NCI-H1092 treated with DMSO at 0.1 percent for 48 hours (cell line): ENCODE measurements around the gene UPF1.
"Not testable (repeated sequence)": the region's sequence is repeated elsewhere in the genome, so short reads cannot be mapped to it uniquely, and the experiment has no call there.

ENCODE experiments used
- DNase-seq: peaks from one replicate; lab custom pipeline; 2025; lab: John Stamatoyannopoulos, UW

UPF1 gene

DNA sequence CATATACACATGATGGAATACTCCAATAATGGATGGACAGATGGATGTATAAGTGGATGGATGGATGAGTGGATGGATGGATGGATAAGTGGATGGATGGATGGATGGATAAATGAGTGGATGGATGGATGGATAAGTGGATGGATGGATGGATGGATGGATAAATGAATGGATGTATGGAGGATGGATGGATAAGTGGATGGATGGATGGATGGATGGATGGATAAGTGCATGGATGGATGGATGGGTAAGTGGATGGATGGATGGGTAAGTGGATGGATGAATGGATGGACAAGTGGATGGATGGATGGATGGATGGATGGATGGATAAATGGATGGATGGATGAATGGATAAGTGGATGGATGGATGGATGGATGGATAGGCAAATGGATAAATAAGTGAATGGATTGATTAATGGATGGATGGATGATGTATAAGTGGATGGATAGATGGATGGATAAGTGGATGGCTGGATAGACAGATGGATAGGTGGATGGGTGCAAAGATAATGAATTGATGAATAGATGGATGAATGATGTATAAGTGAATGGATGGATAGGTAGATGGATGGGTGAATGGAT lies 32.3 kb upstream of the UPF1 start:
- no peak for DNase-seq

DNA sequence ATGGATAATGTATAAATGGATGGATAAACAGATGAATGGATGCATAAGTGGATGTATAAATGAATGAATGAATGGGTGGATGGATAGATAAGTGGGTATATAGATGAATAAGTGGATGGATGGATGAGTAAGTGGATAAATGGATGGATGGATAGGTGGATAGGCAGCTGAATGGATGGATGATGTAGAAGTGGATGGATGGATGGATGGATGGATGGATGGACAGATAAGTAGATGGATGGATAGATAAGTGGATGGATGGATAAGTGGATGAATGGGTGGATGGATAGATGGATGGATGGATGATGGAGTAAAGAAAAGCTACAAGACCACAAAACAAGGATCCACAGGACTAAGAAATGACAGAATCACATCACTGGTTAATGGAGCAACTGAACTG lies 31.7 kb upstream of the UPF1 start:
- no peak for DNase-seq

DNA sequence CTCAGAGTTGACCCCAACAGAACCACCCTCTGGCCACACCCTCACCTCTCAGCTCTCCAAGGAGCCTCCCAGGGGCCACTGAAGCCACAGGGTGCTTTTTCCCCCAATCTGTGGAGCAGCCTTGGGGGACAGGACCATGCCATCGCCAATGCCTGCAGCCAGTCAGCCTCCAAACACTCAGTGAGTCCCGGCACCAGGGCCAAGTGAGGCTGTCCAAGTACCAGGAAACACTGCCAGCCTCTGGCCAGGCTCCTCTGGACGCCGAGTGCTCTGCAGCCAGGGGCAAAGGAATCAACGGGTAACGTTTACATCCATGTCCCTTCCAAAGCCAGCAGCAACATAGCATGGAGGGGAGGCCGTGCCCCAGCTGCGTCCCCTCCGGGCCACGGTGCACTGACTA lies 31.1 kb upstream of the UPF1 start:
- no peak for DNase-seq

DNA sequence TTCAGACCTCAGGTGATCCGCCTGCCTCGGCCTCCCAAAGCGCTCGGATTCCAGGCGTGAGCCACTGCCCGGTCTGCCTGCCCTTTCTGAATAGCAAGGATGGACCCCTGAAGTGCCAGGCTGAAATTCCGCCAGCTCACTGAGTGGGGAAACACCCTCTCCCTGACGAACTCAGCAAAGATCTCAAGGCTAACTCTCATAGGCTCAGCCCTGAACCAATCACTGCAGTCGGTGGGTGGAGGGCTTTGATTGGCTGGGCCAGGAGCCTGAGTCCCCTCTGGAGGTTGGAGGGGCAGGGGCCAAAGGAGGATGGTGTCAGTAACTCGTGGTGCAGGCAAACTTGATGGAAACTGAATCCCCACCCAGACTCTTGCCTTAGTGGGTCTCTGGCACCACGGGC lies 29.4 kb upstream of the UPF1 start:
- DNase-seq, result no peak

DNA sequence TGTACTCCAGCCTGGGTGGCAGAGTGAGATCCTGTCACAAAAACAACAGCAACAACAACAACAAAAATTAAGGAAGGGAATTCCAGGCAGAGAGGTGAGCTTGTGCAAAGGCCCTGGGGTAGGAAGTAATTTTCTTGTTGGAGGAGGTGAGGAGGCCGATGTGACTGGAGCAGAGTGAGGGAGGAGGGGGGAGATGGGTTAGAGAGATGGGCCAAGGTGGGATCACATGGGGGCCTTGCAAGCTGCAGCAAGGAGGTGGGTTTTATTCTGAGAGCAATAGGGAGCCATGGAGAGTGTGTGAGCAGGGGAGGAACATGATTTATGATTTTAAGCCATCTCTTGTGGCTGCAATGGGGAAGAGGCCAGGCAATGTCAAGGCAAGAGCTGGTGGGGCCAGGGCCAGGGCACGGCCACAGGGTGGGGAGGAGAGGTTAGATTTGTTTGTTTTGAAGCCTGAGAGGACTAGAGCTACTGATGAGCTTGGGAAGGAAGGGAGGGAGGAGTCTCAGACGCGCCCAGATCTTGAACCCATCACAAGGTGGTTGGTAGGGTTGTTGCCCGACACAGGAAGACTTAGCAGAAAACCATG lies 28.1 kb upstream of the UPF1 start:
- no peak for DNase-seq

DNA sequence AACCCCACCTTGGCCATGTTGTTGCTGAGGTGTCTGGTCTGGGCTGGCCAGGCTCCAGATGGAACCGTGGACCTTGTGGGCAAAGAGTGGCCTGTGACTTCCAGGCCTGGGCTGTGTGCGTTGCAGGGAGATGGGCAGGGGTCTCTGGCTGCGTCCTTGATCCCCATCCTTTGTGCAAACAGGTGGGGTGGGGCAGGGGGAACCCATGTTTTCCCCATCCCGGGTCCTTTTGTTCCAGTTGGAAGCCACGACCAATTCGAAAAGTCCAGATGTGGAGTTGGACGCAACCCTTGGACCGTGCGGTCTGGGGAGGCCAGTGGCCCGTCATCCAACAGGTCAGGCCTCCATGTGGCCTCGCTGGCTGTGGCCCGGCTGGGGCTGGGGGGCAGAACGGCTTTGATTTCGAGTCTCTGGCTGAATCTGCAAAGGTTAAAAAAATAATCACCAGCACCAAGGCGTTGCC lies 27.6 kb upstream of the UPF1 start:
- no peak for DNase-seq

DNA sequence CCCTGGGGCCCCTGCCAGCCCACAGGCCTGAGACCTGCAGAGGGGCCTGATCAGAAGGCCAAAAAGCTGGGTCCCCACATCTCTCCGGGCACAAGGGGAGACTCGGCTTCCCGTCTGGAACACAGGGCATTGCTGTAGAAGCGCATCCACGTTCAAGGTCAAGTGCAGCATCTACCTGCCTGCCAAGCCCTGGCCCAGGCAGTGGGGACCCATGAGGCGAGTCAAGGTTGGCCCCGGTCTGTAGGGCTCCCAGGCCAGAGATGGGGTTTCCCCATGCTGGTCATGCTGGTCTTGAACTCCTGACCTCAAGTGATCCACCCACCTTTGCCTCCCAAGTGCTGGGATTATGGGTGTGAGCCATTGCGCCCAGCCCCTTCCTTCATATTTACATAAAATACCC lies 27.1 kb upstream of the UPF1 start:
- no peak for DNase-seq

DNA sequence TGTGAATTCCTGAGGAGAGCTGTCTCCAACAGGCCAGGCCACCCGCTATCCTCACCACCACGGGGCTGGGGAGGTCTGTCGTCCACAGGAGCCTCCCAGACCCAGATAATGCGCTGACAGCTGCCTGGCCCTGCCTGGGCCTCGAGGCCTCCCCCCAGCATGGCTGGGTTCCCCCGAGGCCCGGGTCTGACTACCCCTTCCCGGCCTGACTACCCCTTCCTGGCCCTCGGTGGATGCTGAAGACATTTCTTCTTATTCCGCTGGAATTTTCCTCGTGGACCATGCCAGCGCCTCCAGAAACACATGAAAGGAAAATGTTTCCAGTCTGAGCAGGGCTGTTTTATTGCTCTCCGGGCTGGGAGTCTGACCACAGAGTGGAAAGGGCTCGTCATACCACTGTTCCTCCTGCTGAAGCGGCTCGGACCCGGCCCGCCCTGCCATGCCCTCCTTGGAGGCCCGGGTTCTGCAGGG lies 23.9 kb upstream of the UPF1 start:
- no peak for DNase-seq

DNA sequence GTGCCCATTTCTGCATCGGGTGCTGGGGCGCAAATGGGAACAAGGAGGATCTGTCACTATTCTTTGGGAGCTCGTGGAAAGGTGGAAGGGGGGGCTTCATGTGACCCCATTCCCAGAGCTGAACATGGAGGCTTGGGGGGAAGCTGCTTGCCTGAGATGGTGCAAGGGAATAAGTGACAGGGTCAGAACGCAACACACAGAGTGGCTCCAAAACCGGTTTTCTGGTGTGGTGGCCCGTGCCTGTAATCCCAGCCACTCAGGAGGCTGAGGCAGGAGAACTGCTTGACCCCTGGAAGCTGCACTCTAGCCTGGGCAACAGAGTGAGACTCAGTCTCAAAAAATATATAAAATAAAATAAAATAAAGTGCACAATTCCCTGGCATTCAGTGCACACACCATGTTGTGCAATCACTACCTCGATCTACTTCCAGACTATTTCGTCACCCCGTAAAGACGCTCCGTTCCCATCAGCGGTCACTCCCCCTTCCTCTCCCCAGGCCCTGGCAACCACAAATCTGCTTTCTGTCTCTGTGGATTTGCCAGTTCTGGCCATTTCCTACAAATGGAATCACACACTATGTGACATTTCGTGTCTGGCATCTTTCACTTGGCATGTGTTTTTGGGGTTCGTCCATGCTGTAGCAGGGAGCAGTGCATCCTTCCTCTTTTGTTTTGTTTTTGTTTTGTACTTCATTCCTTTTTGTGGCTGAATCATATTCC lies 22.4 kb upstream of the UPF1 start:
- no peak for DNase-seq

DNA sequence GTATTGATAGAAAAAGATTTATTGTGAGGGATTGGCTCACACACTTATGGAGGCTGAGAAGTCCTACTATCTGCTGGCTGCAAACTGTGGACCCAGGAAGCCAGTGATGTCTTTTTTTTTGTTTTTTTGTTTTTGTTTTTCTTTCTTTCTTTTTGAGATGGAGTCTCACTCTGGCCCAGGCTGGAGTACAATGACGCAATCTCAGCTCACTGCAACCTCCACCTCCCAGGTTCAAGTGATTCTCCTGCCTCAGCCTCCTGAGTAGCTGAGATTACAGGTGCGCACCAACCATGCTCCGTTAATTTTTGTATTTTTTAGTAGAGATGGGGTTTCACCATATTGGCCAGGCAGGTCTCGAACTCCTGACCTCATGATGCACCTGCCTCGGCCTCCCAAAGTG lies 20.1 kb upstream of the UPF1 start:
- DNase-seq, result not testable (repeated sequence)

DNA sequence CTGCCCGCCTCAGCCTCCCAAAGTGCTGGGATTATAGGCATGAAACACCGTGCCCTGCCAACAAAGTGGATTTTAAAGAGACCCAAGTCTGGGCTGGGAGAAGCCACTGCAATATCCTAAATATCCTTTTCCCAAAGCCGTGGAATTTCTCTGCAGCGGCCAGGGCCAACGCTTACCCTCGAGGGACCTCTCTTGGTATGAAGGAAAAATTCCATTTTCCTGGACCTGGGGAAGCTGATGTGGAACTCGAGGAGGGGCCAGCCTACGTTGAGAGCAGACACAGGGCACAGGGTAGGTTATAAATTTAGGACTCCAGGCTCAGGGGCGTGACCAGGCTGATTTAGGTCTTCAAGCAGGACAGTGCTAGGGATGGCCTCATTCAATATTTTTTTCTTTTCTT lies 17.7 kb upstream of the UPF1 start:
- no peak for DNase-seq

DNA sequence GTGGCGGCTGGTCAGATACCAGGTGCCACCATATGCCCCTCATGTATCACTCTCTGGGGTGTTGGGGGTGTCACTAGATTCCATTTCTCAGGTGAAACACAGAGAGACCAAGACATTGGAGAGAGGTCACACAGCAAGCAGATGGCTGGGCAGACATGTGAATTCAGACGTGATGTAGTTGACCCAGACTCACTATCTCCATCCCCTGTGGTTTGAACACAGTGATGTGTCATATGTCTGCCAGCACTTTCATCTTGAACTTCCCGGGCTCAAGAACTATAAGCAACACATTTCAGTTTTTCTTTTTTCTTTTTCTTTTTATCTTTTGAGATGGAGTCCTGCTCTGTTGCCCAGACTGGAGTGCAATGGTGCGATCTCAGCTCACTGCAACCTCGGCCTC lies 16.1 kb upstream of the UPF1 start:
- no peak for DNase-seq

DNA sequence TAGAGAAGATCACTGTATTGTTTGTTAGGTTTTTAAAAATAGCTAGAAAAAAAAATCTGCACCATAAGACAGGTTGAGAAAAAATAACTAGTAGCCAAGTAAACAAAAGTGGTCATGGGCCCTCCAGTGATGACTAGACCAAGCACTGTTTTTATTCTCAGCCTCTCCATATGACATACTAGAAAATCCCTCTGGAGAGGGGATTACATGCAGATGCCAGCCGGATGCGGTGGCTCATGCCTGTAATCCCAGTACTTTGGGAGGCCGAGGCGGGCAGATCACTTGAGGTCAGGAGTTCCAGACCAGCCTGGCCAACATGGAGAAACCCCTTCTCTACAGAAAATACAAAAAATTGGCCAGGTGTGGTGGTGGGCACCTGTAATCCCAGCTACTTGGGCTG lies 15.1 kb upstream of the UPF1 start:
- not testable (repeated sequence) for DNase-seq

DNA sequence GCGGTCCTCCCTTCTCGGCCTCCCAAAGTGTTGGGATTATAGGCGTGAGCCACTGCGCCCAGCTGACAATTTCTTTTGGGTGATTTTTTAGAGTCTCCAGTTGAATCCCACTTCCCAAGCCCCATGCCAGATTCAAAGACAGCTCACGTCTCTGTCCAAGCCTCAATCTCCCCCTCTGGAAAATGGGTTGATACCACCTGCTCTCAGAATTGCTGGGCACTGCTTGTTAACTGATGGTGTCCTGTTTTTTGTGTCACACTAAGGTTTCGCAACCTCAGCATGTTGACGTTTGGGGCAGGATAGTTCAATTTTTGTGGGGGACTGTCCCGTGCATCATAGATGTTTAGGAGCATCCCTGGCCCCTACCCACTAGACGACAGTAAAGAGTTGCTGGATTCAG lies 14.2 kb upstream of the UPF1 start:
- DNase-seq, result no peak

DNA sequence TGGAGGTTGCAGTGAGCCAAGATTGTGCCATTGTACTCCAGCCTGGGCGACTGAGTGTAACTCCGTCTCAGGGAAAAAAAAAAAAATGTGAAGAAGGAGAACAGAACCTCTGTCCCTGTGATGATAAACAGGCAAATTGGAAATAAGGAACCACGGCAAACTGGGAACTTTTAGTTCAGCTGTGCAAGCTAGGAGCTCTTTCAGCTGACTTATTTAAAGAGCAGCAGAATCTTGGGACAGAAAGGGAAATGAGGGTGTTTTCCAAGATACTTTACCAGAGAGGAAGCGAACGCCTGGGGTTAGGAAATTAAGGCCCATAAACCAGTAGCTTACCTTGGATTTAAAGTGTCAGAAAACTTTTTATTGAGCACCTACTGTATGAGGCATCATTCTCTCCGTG lies 3.0 kb upstream of the UPF1 start:
- no peak for DNase-seq

DNA sequence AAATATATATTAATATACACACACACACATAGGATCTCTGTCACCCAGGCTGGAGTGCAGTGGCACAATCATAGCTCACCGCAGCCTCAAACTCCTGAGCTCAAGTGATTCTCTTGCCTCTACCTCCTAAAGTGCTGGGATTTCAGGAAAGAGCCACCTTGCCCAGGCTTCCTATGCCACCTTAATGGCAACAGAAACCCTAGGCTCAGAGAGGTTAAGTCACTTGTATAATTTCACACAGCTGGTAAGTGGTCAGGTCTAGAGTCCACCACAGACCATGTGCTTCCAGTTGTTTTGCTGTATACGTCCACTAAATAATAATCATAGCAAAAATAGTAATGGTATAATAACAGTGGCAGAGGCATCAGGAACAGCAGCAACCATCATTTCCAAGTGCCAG lies 1.3 kb upstream of the UPF1 start:
- DNase-seq, result no peak

DNA sequence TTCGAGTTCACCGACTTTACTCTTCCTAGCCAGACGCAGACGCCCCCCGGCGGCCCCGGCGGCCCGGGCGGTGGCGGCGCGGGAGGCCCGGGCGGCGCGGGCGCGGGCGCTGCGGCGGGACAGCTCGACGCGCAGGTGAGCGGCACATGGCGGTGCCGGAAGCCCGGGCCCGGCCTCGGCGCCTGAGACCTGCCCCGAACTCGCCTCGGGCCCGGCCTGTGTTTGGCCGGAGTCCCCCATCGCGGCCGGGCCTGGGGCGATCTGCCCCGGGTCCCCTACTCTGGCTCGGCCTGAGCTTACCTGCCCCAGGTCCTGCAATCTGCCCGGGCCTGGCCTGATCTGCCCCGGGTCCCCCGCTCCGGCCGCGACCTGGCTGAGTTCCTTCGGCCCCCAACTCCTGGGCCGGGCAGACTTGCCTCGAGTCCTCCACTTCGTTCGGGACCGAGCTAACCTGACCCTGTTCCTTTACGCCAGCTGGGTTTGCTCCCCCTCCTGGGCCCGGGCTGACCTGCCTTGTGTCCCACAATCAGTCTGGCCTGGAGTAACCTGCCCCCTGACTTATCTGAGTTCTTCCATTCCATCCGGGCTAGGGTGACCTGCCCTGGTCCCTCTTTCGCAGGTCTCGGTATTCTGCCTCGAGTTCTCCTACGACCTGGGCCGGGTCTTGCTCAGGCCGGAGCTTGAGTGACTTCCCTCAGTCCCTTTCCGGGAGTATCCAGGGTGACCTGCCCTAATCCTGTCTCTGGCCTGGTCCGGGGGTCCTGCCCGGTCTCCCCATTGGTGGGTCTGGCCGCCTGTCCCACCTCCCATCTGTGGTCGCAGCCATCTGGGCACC lies 764 bp downstream of the UPF1 start:
- DNase-seq, result no peak

DNA sequence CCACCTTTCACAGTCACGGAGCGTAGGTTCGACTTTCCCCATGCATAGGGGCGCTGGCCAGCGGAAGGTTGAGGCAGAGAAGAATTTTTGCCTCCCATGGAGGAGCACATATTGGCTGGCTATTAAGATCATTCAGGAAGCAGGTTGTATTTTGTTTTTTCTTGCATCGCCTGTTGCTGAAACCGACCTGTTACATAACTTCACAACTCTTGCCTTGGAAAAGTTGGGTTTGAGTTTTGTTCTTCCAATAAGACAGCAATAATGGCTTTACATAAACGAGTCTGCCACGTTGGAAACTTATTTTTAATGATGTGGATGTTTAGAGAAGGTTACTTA lies 1.4 kb downstream of the UPF1 start:
- DNase-seq, result no peak

DNA sequence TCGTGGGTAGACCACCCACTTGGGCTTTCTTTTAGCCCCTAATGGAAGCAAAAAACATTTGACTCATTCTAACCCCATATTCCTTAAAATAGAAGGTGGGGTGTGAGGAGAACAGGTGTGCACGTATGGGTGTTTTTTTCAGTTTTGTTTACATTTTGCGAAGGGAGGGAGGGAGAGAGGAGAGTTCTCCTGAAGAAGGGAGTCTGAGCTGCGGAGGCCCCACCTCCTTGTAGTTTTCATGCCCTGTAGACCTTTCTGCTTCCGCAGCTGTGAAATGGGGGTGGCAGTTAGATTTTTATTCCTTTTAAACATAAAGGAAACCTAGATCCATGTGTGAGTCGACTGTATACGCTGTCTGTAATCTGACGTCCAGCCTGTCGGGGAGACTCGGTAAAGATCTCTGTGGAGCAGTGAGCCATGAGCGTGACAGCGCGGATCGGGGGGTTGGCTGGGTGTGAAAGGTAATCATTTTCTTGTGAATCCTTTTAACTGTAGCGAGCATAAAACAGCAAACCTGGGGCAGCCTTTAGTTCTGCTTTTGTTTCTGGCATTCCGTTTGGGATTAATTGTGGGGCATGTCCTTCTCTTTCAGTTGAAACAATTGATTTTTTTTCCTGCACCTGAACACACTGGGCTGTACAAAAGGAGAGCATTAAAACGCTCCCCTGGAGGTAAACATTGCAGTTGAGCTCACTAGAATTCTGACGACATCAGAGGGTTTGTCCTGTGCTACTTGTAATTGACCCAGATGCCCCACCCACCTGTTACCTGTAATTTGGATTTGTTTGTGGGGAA lies 2.3 kb downstream of the UPF1 start:
- DNase-seq, result no peak

DNA sequence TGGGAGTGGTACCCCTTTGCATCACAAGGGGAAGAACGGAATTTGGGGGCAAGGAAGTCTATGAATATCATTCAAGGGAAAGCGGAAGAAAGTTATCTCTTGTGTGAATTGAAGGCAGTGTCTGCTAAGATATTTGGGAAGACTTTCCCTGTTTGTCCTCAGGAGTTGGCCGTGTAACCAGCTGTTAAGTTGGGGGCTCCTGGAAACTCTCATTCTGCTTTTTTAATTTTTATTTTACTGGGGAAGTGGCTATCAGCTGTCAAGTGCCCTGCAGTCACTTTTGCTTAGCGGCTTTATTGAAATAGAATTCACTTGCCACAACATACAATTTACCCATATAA lies 2.9 kb downstream of the UPF1 start:
- no peak for DNase-seq

DNA sequence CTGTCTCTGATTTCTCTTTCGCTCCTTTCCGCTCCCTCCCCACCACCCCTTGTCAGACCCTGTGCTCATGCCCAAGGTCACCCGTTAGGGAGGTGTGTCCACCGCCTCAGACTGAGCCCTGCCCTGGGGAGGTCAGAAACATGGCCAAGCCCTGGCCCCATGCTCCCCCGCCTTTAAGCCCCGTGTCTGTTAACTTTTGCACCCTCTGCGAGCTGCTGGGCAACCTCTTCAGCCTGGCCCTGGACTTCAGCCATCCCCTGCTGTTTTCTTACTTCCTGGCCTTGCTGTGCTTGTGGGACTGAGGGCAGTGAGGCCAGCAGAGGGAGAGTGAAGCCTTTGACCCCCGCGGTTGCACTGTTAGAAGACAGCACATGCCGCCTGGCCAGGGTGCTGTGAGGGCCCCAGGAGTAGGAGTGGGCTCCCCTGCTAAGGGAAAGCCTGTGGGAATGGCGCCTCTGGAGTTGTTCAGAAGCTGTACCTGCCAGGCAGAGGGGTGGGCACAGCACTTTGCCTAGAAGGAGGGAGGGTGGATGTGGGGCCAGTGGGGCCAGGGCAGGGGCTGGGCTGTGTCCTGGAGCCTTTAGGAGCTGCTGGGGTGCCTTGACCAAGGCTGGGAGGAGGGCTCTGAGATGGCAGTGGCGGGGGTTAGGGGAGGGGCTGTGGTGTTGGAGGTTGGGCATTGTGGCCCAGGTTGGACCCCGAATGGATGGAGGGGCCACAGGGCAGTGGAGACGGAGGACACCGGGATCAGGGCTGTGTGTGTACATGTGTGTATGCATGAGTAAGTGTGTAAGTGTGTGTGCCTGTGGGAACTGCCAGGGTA lies 7.9 kb downstream of the UPF1 start:
- DNase-seq, result no peak
